CD4-positive, alpha-beta T cell (primary cell): ENCODE data around the gene TAS2R38. TPM values are rescaled to one million over a fixed set of nuclear protein-coding genes. Genes with fewer than 3 reads are reported as not detected.

Source experiments
- ATAC-seq: fragments of 200-7000 bp; cut with Tn5 transposase; one replicate; pipeline ENCODE4 v1.10.0; 2022; ENCODE audit warnings: mild to moderate bottlenecking; ENCODE audit not compliant: poor library complexity
- CTCF ChIA-PET: fragments of 350-600 bp; sonication (Branson Sonifier 250); formaldehyde crosslinking; loops from one replicate; lab custom pipeline; 2021; ENCODE audit warnings: antibody characterized with exemption, inconsistent platforms; lab: Charles Lee
- POLR2A ChIA-PET: fragments of 350-600 bp; sonication (Branson Sonifier 250); formaldehyde crosslinking; loops from one replicate; lab custom pipeline; 2021; ENCODE audit warnings: antibody characterized with exemption, inconsistent platforms; lab: Charles Lee
- DNase-seq, 14 experiments: peaks; one replicate each; pipeline ENCODE4 v3.0.0-alpha.2; 2013 to 2020; ENCODE audit warnings: mixed read lengths in 2 of 14
- H3K27ac ChIP-seq, 2 donors: one replicate each; pipeline versions ENCODE4 v1.5.1 to v1.7.0; 2013; ENCODE audit warnings: low read length in 2 of 2, low read depth in 1 of 2, mild to moderate bottlenecking in 1 of 2
- H3K27me3 ChIP-seq, 2 experiments: 1 replicate in 1 of 2; 2 replicates in 1 of 2; pipeline versions ENCODE4 v1.6.1 to v1.7.0; 2013; ENCODE audit warnings: low read length in 2 of 2, control low read depth in 1 of 2, mild to moderate bottlenecking in 1 of 2, moderate library complexity in 1 of 2; ENCODE audit not compliant: insufficient read depth in 2 of 2, control insufficient read depth in 1 of 2
- H3K36me3 ChIP-seq: one replicate; pipeline ENCODE4 v1.6.1; 2013; ENCODE audit warnings: low read length, control low read depth; ENCODE audit not compliant: insufficient read depth
- H3K4me1 ChIP-seq: one replicate; pipeline ENCODE4 v1.6.1; 2013; ENCODE audit warnings: low read length, control low read depth; ENCODE audit not compliant: insufficient read depth
- H3K4me3 ChIP-seq: one replicate; pipeline ENCODE4 v1.5.1; 2013; ENCODE audit warnings: mild to moderate bottlenecking, low read length, moderate library complexity
- H3K9me3 ChIP-seq, 2 experiments: 1 replicate in 1 of 2; 2 replicates in 1 of 2; pipeline versions ENCODE4 v1.6.1 to v1.7.0; 2013; ENCODE audit warnings: low read length in 2 of 2, mild to moderate bottlenecking in 2 of 2, control low read depth in 1 of 2, moderate library complexity in 1 of 2; ENCODE audit not compliant: control insufficient read depth in 1 of 2, insufficient read depth in 1 of 2
- H3K27ac Mint-ChIP-seq: one replicate; pipeline ENCODE4 v1.8.0; 2020; ENCODE audit warnings: mixed read lengths
- H3K27me3 Mint-ChIP-seq: one replicate; pipeline ENCODE4 v1.8.0; 2021; ENCODE audit warnings: mixed read lengths
- H3K36me3 Mint-ChIP-seq: one replicate; pipeline ENCODE4 v1.8.0; 2021; ENCODE audit warnings: low read depth, mixed read lengths
- H3K4me1 Mint-ChIP-seq: one replicate; pipeline ENCODE4 v1.8.0; 2021; ENCODE audit warnings: low read depth, mixed read lengths
- H3K4me3 Mint-ChIP-seq: one replicate; pipeline ENCODE4 v1.8.0; 2020; ENCODE audit warnings: mild to moderate bottlenecking, mixed read lengths
- H3K9me3 Mint-ChIP-seq: one replicate; pipeline ENCODE4 v1.8.0; 2020; ENCODE audit warnings: mixed read lengths
- CTCF ChIP-seq: fragments of 200-600 bp; IDR thresholded peaks from one replicate; pipeline ENCODE4 v1.8.0; 2022; ENCODE audit warnings: antibody characterized with exemption, mild to moderate bottlenecking
- intact Hi-C, 2 experiments: fragments of 100-400 bp; cut with DNase I in 1 of 2; cut with micrococcal nuclease in 1 of 2; formaldehyde crosslinking; loops; one replicate each; pipeline versions ENCODE4 v1.15.1 to v1.9.0; 2023 to 2025; cut with DNase I, micrococcal nuclease
- total RNA-seq, 174 experiments: library from RNA in 2 of 174; stranded (reverse) in 2 of 174; gene quantifications; one replicate each; pipeline ENCODE4 v1.2.3 and lab custom pipeline; 2021 to 2026

The TAS2R38 gene
- total RNA-seq, 2 experiments from 2014 or later = not detected

GRCh38 chr7:141992688-141993087 lies 19.1 kb upstream of the TAS2R38 start:
- POLR2A ChIA-PET = no interaction called here
- Mint-ChIP-seq H3K4me1 (no peaks in the 10 kb centered on the region), H3K27ac (no peak overlapping the region), H3K4me3 (no peak overlapping the region), H3K27me3 (peaks cover 9% of the 10 kb centered on the region), H3K9me3 (no peaks in the 10 kb centered on the region), H3K36me3 (no peaks in the 10 kb centered on the region)
- Histone ChIP-seq H3K27ac (no peak overlapping the region), H3K4me1 (no peaks in the 10 kb centered on the region), H3K9me3 (peaks cover 0 to 5% of the 10 kb centered on the region in 2 experiments), H3K27me3 (no peaks in the 10 kb centered on the region), H3K36me3 (no peaks in the 10 kb centered on the region), H3K4me3 (no peak overlapping the region)
- ATAC-seq = no peak
- CTCF ChIA-PET = no interaction called here
- intact Hi-C loops = no loop called here
- TF ChIP-seq CTCF = no peak
- DNase-seq = no peak

- ATAC-seq (no peak), DNase-seq (peak in 2 of 14 experiments; percentile 17 to 30)
- CTCF ChIA-PET = no interaction called here
- H3K27me3 ChIP-seq = no peaks in the 10 kb centered on the region
- intact Hi-C loops = no loop called here
- POLR2A ChIA-PET = no interaction called here
- H3K27ac ChIP-seq = no peak overlapping the region
- no peak overlapping the region for H3K4me3 Mint-ChIP-seq
- peaks cover 0 to 5% of the 10 kb centered on the region in 2 experiments for H3K9me3 ChIP-seq
- H3K4me3 ChIP-seq = no peak overlapping the region
- H3K27me3 Mint-ChIP-seq = peaks cover 14% of the 10 kb centered on the region
- H3K36me3 Mint-ChIP-seq = no peaks in the 10 kb centered on the region
- no peaks in the 10 kb centered on the region for H3K4me1 ChIP-seq
- TF ChIP-seq CTCF = no peak
- H3K36me3 ChIP-seq = no peaks in the 10 kb centered on the region
- H3K4me1 Mint-ChIP-seq = no peaks in the 10 kb centered on the region
- H3K9me3 Mint-ChIP-seq = no peaks in the 10 kb centered on the region
- H3K27ac Mint-ChIP-seq = no peak overlapping the region
Observed at GRCh38 chr7:141992156-141992555, 18.6 kb upstream of the TAS2R38 start.

GRCh38 chr7:141991140-141991539 lies 17.6 kb upstream of the TAS2R38 start:
- H3K9me3 Mint-ChIP-seq = no peaks in the 10 kb centered on the region
- H3K4me3 Mint-ChIP-seq = no peak overlapping the region
- no peaks in the 10 kb centered on the region for H3K36me3 ChIP-seq
- no peaks in the 10 kb centered on the region for H3K27me3 ChIP-seq
- H3K4me1 Mint-ChIP-seq = no peaks in the 10 kb centered on the region
- ChIA-PET CTCF (no interaction called here), POLR2A (no interaction called here)
- intact Hi-C loops = no loop called here
- H3K4me1 ChIP-seq = no peaks in the 10 kb centered on the region
- H3K27ac ChIP-seq = no peak overlapping the region
- no peak overlapping the region for H3K4me3 ChIP-seq
- DNase-seq = no peak
- H3K27ac Mint-ChIP-seq = no peak overlapping the region
- TF ChIP-seq CTCF = no peak
- H3K27me3 Mint-ChIP-seq = peaks cover 15% of the 10 kb centered on the region
- no peak for ATAC-seq
- peaks cover 0 to 4% of the 10 kb centered on the region in 2 experiments for H3K9me3 ChIP-seq
- H3K36me3 Mint-ChIP-seq = no peaks in the 10 kb centered on the region
